Measurements from ENCODE around the gene WNT3A. TPM values are rescaled to one million over a fixed set of nuclear protein-coding genes. Genes with fewer than 3 reads are reported as not detected.

The WNT3A gene
- polyA plus RNA-seq, 1 experiment, result not detected

DNA sequence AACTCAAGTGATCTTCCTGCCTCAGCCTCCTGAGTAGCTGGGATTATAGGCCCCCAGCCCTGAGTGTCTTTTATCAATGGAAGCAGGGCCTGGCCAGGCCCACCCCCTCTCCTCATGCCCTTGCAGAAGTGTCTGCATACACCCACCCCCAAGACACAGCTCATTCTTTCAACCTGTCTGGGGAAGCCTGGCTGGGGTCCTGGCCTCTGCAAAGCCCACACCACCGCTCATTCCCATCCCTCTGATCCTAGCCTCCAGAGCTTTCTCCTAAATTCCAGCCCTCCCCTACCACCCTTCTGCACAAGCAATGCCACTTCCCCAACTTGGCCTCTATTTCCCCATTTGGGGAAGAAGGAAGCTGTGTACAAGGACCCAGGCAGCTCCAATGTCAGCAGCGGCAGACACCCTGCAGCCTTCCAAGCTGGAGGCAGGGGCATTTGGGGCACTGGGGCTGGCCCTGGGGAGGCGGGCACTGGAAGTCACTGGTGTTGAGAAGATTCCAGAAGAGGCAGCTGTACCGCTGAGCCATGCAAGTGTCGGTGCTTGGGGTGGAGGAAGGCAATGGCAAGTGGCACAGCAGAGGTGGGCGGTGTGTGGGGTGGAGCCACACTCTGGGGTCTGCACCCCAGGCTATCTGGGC lies 42.0 kb downstream of the WNT3A start:
- no peak overlapping the region for H3K4me3 ChIP-seq (ENCODE audit: low read depth, low read length)
- no peak overlapping the region for H3K27ac ChIP-seq (ENCODE audit: low read depth, low read length)
- TF ChIP-seq, protein P1, sequence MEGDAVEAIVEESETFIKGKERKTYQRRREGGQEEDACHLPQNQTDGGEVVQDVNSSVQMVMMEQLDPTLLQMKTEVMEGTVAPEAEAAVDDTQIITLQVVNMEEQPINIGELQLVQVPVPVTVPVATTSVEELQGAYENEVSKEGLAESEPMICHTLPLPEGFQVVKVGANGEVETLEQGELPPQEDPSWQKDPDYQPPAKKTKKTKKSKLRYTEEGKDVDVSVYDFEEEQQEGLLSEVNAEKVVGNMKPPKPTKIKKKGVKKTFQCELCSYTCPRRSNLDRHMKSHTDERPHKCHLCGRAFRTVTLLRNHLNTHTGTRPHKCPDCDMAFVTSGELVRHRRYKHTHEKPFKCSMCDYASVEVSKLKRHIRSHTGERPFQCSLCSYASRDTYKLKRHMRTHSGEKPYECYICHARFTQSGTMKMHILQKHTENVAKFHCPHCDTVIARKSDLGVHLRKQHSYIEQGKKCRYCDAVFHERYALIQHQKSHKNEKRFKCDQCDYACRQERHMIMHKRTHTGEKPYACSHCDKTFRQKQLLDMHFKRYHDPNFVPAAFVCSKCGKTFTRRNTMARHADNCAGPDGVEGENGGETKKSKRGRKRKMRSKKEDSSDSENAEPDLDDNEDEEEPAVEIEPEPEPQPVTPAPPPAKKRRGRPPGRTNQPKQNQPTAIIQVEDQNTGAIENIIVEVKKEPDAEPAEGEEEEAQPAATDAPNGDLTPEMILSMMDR (IDR thresholded peaks at IDR 0.05; ENCODE audit: low read depth, low read length), result no peak
- ChIA-PET CTCF (no interaction called here), POLR2A (no interaction called here)
- DNase-seq (ENCODE audit: low read depth, low spot score), result no peak
- peaks cover 12% of the 10 kb centered on the region for H3K27me3 ChIP-seq (ENCODE audit: control insufficient read depth, insufficient read depth, low read length)
- no peaks in the 10 kb centered on the region; the same call in 1 of the 2 replicates for H3K9me3 ChIP-seq (ENCODE audit: control insufficient read depth, insufficient read depth, low read length)

DNA sequence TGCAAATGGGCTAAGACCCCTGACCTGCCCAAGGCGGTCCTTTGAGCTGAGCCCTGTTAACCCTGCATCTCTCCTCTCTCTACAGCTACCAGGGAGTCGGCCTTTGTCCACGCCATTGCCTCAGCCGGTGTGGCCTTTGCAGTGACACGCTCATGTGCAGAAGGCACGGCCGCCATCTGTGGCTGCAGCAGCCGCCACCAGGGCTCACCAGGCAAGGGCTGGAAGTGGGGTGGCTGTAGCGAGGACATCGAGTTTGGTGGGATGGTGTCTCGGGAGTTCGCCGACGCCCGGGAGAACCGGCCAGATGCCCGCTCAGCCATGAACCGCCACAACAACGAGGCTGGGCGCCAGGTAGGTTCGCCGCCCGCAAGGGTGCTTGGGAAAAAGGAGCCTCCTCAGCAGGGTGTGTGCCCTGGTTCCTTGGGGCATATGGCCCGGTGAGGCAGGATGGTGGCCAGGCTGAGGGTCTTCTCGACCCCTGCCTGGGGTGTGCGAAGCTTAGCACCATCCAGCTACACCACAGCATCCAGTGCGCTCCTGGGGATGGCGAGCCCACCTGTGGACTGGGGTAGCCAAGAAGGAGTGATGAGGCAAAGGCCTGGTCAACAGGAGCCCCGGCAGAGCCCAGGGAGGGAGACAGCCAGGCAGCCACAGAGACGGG lies 43.9 kb downstream of the WNT3A start:
- TF ChIP-seq, protein P1 (IDR thresholded peaks at IDR 0.05; ENCODE audit: low read depth, low read length), result no peak
- ChIA-PET POLR2A (no interaction called here), CTCF (no interaction called here)
- H3K27me3 ChIP-seq (ENCODE audit: control insufficient read depth, insufficient read depth, low read length), result peaks cover 4% of the 10 kb centered on the region
- DNase-seq (ENCODE audit: low read depth, low spot score), result no peak
- H3K4me3 ChIP-seq (ENCODE audit: low read depth, low read length), result no peak overlapping the region
- no peak overlapping the region for H3K27ac ChIP-seq (ENCODE audit: low read depth, low read length)
- H3K9me3 ChIP-seq (ENCODE audit: control insufficient read depth, insufficient read depth, low read length), result no peaks in the 10 kb centered on the region; the same call in 1 of the 2 replicates

DNA sequence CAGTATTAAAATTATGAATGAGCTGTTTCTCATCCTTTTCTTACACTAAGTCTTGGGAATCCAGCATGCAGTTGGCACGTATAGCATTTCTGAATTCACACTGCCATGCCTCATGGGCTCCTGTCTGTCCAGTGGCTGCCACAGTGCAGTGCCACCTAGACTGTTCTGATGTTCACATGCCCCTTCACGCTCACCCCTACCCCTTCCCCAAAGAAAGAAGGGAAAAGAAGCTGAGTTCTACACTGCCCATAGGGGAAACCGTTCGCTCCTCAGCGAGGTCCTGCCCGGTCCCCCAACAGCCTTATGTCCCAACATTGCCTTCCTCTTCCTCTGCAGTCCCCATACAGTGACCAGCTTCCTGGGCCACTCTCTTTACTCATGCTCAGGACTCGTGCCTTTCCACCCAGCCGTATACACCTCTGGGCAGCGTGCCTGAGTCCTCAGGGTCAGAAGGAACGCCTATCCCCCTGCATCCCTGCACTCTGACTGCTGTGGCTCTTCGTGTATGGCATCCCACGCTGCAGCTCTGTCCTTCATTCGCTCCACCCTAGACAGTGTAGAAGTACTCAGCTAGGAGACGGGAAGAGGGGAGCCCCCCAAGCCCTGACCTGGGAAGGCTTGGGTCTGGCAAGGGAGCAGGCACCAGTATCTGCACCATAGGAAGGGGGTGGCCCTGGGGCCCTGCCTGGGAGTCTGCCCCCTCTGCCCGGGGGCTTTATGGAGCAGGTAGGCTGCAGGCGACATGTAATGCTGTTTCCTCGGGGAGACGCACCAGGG lies 51.6 kb downstream of the WNT3A start:
- ChIA-PET CTCF (interaction anchor here (0.5 kb wide), 1 partner anchor 108 kb away, joined by 4 read pairs; no protein-coding TSS in a partner anchor), POLR2A (no interaction called here)
- Histone ChIP-seq H3K9me3 (ENCODE audit: control insufficient read depth, insufficient read depth, low read length) (peaks cover 16% of the 10 kb centered on the region), H3K27ac (ENCODE audit: low read depth, low read length) (no peak overlapping the region), H3K4me3 (ENCODE audit: low read depth, low read length) (no peak overlapping the region), H3K27me3 (ENCODE audit: control insufficient read depth, insufficient read depth, low read length) (peaks cover 46% of the 10 kb centered on the region)
- TF ChIP-seq, protein P1 (IDR thresholded peaks at IDR 0.05; ENCODE audit: low read depth, low read length), result no peak
- no peak for DNase-seq (ENCODE audit: low read depth, low spot score)

DNA sequence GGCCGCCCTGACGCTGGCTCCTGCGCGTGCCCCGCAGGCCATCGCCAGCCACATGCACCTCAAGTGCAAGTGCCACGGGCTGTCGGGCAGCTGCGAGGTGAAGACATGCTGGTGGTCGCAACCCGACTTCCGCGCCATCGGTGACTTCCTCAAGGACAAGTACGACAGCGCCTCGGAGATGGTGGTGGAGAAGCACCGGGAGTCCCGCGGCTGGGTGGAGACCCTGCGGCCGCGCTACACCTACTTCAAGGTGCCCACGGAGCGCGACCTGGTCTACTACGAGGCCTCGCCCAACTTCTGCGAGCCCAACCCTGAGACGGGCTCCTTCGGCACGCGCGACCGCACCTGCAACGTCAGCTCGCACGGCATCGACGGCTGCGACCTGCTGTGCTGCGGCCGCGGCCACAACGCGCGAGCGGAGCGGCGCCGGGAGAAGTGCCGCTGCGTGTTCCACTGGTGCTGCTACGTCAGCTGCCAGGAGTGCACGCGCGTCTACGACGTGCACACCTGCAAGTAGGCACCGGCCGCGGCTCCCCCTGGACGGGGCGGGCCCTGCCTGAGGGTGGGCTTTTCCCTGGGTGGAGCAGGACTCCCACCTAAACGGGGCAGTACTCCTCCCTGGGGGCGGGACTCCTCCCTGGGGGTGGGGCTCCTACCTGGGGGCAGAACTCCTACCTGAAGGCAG lies 52.3 kb downstream of the WNT3A start:
- POLR2A ChIA-PET, result no interaction called here
- CTCF ChIA-PET, result no interaction called here
- no peak for DNase-seq (ENCODE audit: low read depth, low spot score)
- Histone ChIP-seq H3K9me3 (ENCODE audit: control insufficient read depth, insufficient read depth, low read length) (peaks cover 16% of the 10 kb centered on the region), H3K27me3 (ENCODE audit: control insufficient read depth, insufficient read depth, low read length) (peaks cover 45% of the 10 kb centered on the region), H3K27ac (ENCODE audit: low read depth, low read length) (no peak overlapping the region), H3K4me3 (ENCODE audit: low read depth, low read length) (no peak overlapping the region)
- TF ChIP-seq, protein P1 (IDR thresholded peaks at IDR 0.05; ENCODE audit: low read depth, low read length), result no peak

Measured in AG04450 (cell line).